Spleen (tissue), 7 donors: ENCODE results near the gene HOOK1.

Source experiments
- POLR2A ChIP-seq, 3 donors: fragments of 450-650 bp; IDR thresholded peaks; one replicate each; pipeline ENCODE4 v1.5.1; 2017; ENCODE audit warnings: antibody characterized with exemption in 3 of 3, mild to moderate bottlenecking in 1 of 3
- TF ChIP-seq, protein P1 (sequence below), 11 experiments: fragments of 200-600 bp in 7 of 11; fragments of 450-650 bp in 4 of 11; sonication (generic) in 4 of 11; IDR thresholded peaks in 8 of 11; conservative IDR thresholded peaks in 3 of 11; 1 replicate in 7 of 11; 2 replicates in 4 of 11; pipeline versions ENCODE4 v1.4.0 to v1.8.0; 2016 to 2021; ENCODE audit warnings: antibody characterized with exemption in 11 of 11, inconsistent platforms in 4 of 11, mild to moderate bottlenecking in 1 of 11
- donor health status: DM: no; HTN: no; CAD: no; lungs with moderate emphysema.
- donor health status: DM: no; HTN: no; CAD: no.
- donor health status: DM: no; HTN: no; CAD: no.

GRCh38 chr1:59900640-59901039 lies 85.9 kb downstream of the HOOK1 start:
- TF ChIP-seq, protein P1, sequence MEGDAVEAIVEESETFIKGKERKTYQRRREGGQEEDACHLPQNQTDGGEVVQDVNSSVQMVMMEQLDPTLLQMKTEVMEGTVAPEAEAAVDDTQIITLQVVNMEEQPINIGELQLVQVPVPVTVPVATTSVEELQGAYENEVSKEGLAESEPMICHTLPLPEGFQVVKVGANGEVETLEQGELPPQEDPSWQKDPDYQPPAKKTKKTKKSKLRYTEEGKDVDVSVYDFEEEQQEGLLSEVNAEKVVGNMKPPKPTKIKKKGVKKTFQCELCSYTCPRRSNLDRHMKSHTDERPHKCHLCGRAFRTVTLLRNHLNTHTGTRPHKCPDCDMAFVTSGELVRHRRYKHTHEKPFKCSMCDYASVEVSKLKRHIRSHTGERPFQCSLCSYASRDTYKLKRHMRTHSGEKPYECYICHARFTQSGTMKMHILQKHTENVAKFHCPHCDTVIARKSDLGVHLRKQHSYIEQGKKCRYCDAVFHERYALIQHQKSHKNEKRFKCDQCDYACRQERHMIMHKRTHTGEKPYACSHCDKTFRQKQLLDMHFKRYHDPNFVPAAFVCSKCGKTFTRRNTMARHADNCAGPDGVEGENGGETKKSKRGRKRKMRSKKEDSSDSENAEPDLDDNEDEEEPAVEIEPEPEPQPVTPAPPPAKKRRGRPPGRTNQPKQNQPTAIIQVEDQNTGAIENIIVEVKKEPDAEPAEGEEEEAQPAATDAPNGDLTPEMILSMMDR (IDR thresholded peaks at IDR 0.05 in 8 of 11, conservative IDR thresholded peaks at IDR 0.05 in 3 of 11) = no peak
- no peak for TF ChIP-seq POLR2A (IDR thresholded peaks at IDR 0.05)
